Midbrain (tissue), 1 donor: ENCODE measurements around the gene ALG3.

Experiments
- DNase-seq: peaks from one replicate; lab custom pipeline; 2025; lab: John Stamatoyannopoulos, UW

Gene ALG3

GRCh38 chr3:184192889-184193288 lies 55.9 kb downstream of the ALG3 start:
- no peak for DNase-seq
